Endometrial microvascular endothelial cells (primary cell): Measurements from ENCODE around the gene SLC30A10. TPM values are rescaled to one million over a fixed set of nuclear protein-coding genes. Genes with fewer than 3 reads are reported as not detected.
"Not testable (repeated sequence)": the region's sequence is repeated elsewhere in the genome, so short reads cannot be mapped to it uniquely, and the experiment has no call there.

Experiments used
- in situ Hi-C: cut with HindIII; loops from 2 replicates; pipeline ENCODE4 v1.10.0; 2017; ENCODE audit warnings: low sequenced_read_pairs, low pct_unique_long_range_greater_than_20kb; ENCODE audit errors: inconsistent ontology term
- total RNA-seq: library from RNA; depleted of rRNA; stranded (reverse); fragments of >200 nt; gene quantifications from one replicate; pipeline ENCODE4 v1.2.3, GENCODE V29; 2015; ENCODE audit errors: inconsistent ontology term

The SLC30A10 gene
- total RNA-seq = not detected

DNA sequence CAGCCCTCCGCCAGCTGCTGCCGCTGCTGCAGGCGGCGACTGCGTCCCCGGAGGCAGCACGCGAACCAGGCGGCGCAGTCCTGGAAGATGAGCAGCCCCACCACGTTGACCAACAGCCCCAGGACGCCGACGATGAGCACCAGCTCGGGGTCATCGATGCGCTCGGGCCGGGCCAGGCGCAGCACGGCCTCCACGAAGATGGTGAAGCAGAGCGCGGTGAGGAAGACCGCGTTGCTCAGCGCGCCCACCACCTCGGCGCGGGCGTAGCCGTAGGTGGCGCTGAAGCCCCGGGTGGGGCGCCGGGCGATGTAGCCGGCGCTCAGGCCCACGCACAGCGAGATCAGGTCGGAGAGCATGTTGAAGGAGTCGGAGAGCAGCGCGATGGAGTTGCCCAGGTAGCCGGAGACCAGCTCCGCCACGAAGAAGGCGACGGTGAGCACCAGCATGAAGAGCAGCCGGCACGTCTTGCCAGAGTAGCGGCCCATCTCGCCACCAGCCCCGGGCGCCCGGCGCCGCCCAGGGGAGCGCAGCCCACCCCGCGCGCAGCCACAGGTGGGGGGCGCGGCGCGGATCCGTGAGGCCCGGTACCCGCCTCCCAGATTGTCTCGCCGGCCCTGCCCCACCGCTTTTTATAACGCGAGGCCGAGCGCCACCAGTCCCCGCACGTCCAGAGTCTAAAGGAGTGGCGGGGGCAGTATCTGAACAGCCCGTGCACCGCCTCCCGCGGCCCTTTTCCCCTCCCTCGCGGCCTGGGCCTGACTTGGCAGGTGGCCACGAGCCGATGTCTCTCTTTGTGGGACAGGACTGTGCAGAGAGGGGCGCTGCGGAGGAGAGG lies at the start of gene SLC30A10:
SLC30A10 (minus strand) TSS at position 602 of the 835 bp plus-strand sequence; CDS start at position 485, 117 bp downstream.
- in situ Hi-C loops = no loop called here

DNA sequence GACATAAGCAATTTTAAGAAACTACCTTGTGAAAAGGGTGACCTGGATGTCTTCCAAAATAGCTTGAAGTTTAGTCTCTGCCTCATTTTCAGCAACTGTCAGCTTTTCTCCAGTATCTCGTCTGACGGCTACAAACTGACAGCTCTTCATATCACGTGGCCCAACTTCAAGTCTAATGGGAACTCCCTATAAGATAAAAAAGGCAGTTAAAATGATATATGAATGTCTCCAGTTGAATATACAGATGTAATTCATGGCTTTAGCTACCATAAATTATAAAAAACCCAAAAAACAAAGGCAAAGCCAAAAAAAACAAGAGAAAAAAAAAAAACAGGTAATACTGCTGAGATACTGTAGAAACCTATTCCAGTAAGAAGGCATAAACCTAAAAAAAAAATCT lies 44.9 kb upstream of the SLC30A10 start:
- in situ Hi-C loops = no loop called here

DNA sequence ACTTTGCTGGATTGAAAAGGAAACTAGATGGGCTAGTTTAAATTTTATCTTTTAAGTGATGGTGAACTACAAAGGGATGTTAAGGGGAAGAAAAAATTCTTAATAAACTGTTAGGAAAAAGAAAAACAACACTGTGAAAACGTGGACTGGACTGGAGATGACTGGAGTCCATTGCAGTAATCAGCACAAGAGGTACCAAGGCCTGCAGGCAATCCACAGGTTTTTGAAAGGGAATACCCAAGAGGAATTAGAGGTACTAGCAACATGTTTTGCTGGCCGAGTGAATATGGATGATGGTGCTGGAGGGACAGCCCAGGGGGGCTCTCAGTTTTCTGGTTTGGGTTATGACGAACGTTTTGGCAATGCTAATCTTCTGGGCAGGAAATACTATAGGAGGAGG lies 39.0 kb upstream of the SLC30A10 start:
- in situ Hi-C loops = no loop called here

DNA sequence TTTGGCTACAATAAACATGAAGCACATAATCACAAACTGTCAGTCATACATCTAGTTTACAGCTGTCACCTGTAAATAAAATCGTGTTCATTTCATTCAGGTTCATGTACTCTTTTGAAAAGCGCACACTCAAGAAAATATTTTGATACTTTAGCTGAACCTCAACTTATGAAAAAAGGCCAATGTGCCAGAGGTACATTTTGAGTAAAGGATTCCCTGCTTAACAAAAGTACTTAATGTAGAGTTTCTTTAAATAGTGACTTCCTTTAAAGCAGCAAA lies 37.7 kb upstream of the SLC30A10 start:
- in situ Hi-C loops = no loop called here

DNA sequence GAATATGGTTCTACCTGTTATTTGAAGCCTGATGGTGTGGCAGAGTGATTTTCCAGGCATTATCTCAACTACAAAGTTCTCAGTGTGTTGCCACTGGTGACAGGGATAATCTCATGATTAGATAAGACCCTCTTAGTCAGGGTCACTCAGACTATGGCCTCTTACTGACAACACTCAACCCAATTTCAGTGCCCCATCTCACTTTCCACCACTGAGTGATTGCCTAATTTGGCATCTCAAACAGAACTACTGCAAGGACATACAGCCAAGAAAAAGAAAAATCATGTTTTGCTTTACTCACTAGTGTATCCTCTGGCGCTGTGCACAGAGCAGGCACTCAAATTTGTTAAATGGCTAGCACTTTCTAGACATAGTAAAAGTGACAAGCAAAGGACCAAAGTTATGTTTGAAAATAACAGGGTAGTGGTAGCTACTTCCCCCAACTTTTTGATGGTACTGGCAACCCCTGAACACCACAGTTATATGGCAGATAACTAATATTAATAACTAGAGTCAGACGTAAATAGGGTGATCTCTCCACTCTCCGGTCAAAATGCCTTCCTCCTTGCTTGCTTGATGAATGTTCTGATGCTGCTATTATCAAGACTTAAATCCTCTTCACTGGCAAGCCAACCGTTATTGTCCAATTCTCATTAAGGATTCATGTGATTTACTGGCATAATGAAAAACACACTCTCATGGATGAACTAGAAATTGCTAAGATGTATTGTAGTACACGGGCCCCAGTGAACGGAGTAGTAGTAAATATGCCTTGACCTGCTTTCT lies 37.1 kb upstream of the SLC30A10 start:
- in situ Hi-C loops = no loop called here

DNA sequence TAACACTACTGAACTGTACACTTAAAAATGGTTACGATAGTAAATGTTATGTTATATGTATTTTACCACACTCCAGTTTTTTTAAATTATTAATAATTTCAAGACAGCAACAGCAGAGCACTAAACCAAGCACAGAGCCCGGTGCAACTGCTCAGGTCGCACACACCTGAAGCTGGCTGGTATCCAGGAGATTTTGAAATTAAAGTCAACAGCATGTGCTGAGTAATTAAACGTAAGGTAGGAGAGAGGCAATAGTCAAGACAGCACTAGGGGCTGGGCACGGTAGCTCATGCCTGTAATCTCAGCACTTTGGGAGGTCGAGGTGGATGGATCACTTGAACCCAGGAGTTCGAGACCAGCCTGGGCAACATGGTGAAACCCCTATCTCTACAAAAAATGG lies 35.1 kb upstream of the SLC30A10 start:
- in situ Hi-C loops = no loop called here

DNA sequence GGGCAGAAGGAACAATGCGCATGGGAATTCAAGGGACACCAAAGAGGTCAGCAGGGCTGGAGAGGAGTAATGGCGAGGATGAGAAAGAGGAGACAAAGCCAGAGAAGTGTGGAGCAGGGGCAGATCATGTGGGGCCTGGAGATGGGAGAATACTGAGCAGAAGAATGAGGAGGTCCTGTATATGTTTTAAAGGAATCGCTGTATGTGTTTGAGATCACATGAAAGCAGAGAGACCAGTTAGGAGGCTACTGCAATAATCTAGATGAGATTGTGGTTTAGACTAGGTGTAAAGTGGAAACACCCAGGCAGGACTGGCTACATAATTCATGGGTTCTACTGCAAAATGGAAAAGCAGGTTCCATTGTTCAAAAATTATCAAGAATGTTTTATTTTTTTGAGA lies 33.3 kb upstream of the SLC30A10 start:
- in situ Hi-C loops = no loop called here

DNA sequence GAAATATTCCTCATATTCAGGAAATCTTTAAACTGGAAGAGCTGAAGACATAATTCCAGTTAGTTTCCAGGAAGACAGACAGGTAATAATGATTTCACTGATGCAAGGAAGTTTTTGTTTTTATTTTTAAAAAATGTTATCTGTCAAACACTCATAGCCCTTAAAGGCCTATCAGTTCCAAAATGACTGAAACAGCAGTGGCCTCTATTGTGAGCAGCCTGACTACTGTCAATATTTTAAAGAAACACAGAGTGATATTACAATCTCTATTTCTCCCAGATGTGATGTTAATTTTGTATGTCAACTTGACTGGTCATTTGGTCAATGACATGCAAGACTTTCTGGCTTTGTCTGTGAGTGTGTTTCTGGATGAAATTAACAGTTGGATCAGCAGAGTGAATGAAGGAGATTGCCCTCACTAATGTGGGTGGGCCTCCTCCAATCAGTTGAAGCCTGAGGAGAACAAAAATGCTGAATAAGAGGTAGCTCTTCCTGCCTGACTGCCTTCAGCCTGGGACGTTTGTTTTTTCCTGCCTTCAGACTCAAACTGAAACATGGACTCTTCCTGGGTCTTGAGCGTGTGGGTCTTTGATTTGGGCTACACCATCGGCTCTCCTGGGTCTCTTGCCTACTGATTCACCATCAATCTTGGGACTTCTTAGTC lies 31.3 kb upstream of the SLC30A10 start:
- in situ Hi-C loops = no loop called here

DNA sequence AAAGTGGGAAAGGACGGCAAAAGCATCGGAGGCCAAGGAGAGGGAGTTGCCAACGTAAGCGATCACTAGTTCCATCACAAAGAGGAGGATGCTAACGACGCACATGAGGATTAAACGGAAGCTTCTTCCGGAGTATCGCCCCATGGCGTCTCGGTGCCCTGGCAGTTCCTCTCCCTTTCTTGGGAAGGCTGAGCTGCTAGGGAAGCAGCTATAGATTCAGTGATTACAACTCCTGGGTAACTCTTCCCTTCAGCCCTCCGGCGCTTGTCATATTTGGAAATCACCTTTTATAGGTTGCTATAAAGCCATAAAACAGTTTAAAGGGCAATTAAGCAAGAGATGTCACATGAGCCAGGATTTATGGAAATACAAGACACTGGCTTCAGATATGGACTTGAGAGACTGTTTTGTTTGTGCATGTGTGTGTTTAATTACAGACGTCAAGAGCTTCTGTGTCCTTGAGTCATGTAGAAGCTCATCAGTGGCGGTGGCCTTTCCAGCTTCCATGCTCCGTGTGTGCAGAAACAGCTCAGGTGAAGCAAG lies 30.6 kb upstream of the SLC30A10 start:
- in situ Hi-C loops = no loop called here

DNA sequence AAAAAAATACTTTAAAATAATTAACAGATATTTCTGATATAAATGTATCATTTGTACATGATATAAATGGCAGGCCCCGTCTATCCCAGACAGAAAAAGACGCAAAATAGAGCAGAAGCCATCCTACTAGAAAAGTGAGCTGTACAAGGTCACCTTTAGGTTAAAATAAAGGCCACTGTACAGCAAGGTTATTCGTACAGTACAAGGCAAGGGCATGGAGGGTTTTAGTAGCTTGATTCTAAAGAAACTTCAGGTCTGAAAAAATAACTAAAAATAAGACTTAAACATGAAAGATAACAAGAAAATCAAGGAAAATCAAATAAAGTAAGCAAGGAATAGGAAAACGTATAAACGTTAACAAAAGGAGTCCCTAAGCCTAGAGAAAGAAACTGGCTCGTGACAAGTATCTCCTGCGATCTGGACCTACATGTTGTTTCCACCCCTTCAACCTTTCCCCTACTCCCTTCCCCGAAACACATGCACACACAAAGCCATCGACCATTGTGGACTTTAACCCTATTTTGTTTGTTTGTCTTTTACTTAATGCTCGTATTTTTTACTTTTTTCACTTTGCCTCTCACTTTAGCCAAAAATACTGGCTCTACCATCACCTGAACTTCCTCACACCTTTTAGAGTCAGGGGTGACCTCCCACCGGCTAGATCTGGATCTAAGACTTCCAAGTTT lies 26.5 kb upstream of the SLC30A10 start:
- in situ Hi-C loops = no loop called here

DNA sequence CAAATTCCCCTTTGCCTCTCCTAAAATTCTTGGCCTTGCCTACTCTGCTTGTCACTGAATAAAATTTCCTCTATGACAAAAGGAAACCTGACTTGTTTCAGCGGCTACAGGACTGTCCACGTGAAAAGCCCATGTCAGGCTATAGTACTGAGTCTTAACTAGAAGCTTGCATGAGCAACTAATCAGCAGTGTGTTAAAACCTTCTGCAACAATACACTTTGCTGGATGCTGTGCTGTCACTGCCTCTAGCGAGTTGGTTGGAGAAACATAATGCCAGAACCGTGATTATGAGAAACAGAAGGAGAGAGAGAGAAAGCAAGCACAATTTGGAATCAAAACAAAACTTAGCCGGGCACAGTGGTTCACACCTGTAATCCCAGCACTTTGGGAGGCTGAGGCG lies 25.7 kb upstream of the SLC30A10 start:
- in situ Hi-C loops = no loop called here

DNA sequence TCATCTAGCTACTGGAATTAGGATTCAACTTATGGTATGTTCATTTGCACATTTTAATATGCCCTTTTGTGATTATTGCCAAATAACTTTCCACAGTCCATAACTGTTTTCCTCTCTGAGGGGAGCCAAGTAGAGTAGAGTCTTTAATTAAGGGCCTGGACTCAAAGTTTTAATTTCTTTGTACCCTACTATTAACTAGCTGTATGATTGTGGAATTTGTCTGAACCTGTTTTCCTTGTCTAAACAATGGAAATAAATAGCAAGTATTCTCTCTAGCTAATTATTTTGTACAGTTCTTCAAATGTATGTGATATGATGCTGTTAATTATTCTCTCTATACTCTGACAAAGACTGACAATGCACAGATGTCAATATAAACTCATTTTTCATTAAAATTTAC lies 24.0 kb upstream of the SLC30A10 start:
- in situ Hi-C loops = no loop called here

DNA sequence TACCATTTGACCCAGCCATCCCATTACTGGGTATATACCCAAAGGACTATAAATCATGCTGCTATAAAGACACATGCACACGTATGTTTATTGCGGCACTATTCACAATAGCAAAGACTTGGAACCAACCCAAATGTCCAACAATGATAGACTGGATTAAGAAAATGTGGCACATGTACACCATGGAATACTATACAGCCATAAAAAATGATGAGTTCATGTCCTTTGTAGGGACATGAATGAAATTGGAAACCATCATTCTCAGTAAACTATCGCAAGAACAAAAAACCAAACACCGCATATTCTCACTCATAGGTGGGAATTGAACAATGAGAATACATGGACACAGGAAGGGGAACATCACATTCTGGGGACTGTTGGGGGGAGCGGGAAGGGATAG lies 20.9 kb upstream of the SLC30A10 start:
- in situ Hi-C loops = not testable (repeated sequence)

DNA sequence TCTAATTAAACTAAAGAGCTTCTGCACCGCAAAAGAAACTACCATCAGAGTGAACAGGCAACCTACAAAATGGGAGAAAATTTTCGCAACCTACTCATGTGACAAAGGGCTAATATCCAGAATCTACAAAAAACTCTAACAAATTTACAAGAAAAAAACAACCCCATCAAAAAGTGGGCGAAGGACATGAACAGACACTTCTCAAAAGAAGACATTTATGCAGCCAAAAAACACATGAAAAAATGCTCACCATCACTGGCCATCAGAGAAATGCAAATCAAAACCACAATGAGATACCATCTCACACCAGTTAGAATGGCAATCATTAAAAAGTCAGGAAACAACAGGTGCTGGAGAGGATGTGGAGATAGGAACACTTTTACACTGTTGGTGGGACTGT lies 20.4 kb upstream of the SLC30A10 start:
- in situ Hi-C loops = not testable (repeated sequence)

DNA sequence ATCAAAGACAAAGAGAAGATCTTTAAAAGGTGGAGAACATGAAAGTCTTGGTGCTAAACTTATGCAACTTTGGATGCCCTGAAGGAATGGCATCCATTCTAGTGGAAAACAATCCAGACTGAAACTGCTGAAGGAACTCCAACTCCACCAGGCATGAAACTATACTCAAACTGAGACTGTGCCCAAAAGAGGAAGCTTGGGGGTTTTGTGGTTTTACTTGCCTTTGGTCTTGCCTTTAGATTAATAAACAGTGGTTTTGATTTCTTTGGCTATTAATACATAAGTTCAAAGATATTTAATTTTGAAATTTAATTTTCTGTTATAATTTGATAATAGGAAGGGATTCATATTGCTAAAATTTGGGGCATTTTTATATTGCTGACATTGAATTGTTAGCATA lies 17.4 kb upstream of the SLC30A10 start:
- in situ Hi-C loops = no loop called here

DNA sequence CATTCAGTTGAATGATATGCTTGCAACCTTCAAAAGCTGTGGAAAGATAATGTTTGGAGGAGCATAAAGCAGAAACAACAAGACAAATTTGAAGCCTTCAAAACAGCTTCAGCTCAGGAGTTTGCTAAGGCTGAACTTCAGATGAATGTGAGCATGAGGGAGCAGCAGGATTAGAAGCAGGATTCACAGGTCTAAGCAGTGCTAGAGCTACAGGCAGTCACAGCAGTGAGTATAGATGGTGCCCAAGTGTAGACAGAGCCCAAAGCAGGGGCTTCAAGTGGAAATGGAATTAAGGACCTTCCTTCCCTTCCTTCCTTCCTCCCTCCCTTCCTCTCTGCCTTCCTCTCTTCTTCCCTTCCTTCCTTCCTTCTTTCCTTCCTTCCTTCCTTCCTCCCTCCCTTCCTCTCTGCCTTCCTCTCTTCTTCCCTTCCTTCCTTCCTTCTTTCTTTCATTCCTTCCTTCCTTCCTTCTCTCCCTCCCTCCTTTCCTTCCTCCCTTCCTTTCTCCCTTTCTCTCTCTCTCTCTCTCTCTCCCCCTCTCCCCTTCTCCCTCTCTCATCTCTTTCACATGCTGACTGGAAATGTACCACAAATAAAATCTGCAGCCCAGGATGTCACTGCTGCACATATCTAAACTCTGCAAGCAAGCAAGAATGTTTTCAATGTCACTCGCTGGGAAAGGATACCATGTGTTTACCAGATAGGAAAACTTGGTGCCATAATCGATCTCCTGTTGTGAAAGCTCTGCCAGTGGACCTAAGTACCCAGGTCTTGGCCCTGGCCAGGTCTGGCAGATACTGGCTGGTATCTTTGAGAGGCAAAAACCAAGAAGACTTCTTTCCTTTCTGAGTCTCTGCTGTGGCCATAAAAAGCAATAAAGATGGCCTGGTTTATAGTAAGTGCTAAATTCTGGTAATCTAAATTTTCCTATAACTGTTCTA lies 13.1 kb upstream of the SLC30A10 start:
- in situ Hi-C loops = no loop called here

DNA sequence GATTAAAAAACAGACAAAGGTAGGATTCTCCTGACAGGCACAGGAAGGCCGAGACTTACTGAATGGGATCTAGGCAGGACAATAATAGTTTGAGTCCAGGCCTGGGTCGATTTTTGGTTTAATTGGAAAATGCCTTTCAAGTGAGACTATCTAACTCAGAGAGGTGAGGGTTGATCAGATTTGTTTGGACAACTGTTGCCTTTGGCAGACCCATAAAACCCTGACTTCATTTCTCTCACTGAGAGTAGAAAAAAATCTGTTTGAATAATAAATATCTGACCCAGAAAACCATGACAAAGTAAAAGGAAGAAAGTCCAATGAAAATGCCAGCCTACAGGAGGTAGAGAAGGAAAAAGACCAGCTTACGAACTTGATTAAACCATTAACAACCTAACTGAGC lies 12.3 kb upstream of the SLC30A10 start:
- in situ Hi-C loops = no loop called here

DNA sequence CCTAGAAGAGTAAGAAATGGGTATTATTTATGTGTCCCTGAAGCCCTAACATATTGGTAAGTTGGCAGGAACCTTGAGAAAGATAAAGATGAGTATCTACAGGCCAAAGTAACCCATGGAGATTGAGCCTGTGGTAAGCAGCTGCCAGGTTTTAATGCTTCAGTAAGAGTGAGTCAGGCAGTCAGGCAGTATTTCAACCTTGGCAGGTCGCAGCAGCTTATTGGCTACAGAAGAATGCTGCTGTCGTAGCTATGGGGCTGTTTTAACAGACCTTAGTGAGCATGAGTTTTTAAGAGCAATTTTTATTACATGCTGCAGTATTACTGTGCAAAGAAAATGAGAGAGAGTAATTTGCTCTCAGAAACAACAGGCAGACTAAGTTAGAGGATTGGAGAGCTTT lies 10.3 kb upstream of the SLC30A10 start:
- in situ Hi-C loops = no loop called here
